HEK293 (cell line): Measurements from ENCODE around the gene CUTC.

ENCODE experiments used
- CTCF ChIA-PET: fragments of 350-600 bp; formaldehyde crosslinking; extraction: SDS; loops from one replicate; lab custom pipeline; 2021; ENCODE audit warnings: antibody characterized with exemption; lab: Yijun Ruan, JAX
- POLR2A ChIA-PET: fragments of 300-600 bp; formaldehyde crosslinking; extraction: SDS; loops from one replicate; lab custom pipeline; 2020; ENCODE audit warnings: antibody characterized with exemption, inconsistent platforms; lab: Yijun Ruan, JAX
- H3K27ac ChIP-seq: fragments of 200-500 bp; sonication (Bioruptor generic); 2 replicates; pipeline ENCODE4 v1.5.1; 2014; ENCODE audit warnings: low read depth, low read length, control low read depth, inconsistent platforms; ENCODE audit errors: extremely low read depth
- H3K36me3 ChIP-seq, 2 experiments: fragments of 200-500 bp in 1 of 2; sonication (Bioruptor generic) in 1 of 2; 1 replicate in 1 of 2; 2 replicates in 1 of 2; pipeline ENCODE4 v1.5.1; 2014 to 2017; ENCODE audit warnings: inconsistent platforms in 2 of 2, low read length in 2 of 2; ENCODE audit not compliant: control insufficient read depth in 2 of 2, insufficient read depth in 1 of 2
- H3K4me1 ChIP-seq: fragments of 200-500 bp; sonication (Bioruptor generic); 2 replicates; pipeline ENCODE4 v1.5.1; 2014; ENCODE audit warnings: mild to moderate bottlenecking, low read length, inconsistent platforms; ENCODE audit not compliant: control insufficient read depth, insufficient read depth
- H3K4me3 ChIP-seq: 2 replicates; pipeline ENCODE4 v1.5.1; 2011; ENCODE audit warnings: low read depth, mild to moderate bottlenecking, control low read depth, low read length, moderate library complexity
- H3K9me3 ChIP-seq: fragments of 200-500 bp; sonication (Bioruptor generic); 2 replicates; pipeline ENCODE4 v1.5.1; 2014; ENCODE audit warnings: low read depth, low read length, inconsistent platforms; ENCODE audit not compliant: control insufficient read depth, insufficient read depth
- KLF7 ChIP-seq: fragments of 450-650 bp; formaldehyde crosslinking; IDR thresholded peaks from 2 replicates; pipeline ENCODE4 v1.5.1; 2016; ENCODE audit warnings: missing biosample characterization, missing genetic modification characterization, borderline replicate concordance
- KLF9 ChIP-seq: fragments of 450-650 bp; formaldehyde crosslinking; IDR thresholded peaks from 2 replicates; pipeline ENCODE4 v1.5.1; 2016; ENCODE audit warnings: missing biosample characterization, missing genetic modification characterization, low read depth
- PRDM1 ChIP-seq: fragments of 450-650 bp; formaldehyde crosslinking; IDR thresholded peaks from 2 replicates; pipeline ENCODE4; 2016; ENCODE audit warnings: missing biosample characterization, missing genetic modification characterization
- SP7 ChIP-seq: fragments of 450-650 bp; formaldehyde crosslinking; IDR thresholded peaks from 2 replicates; pipeline ENCODE4 v1.5.1; 2016; ENCODE audit warnings: missing biosample characterization, missing genetic modification characterization
- WT1 ChIP-seq: fragments of 450-650 bp; formaldehyde crosslinking; IDR thresholded peaks from 2 replicates; pipeline ENCODE4 v1.5.1; 2016; ENCODE audit warnings: missing biosample characterization, missing genetic modification characterization
- ZBTB20 ChIP-seq: fragments of 450-650 bp; formaldehyde crosslinking; IDR thresholded peaks from 2 replicates; pipeline ENCODE4 v1.5.1; 2016; ENCODE audit warnings: missing biosample characterization, missing genetic modification characterization
- ZBTB7A ChIP-seq: fragments of 450-650 bp; formaldehyde crosslinking; IDR thresholded peaks from 2 replicates; pipeline ENCODE4 v1.5.1; 2016; ENCODE audit warnings: low read depth, missing biosample characterization, missing genetic modification characterization
- ZFP69B ChIP-seq: fragments of 450-650 bp; formaldehyde crosslinking; IDR thresholded peaks from 2 replicates; pipeline ENCODE4 v1.5.1; 2016; ENCODE audit warnings: missing biosample characterization, missing genetic modification characterization
- ZNF112 ChIP-seq: fragments of 450-650 bp; formaldehyde crosslinking; IDR thresholded peaks from 2 replicates; pipeline ENCODE4 v1.5.0; 2017; ENCODE audit warnings: missing biosample characterization, missing genetic modification characterization
- ZNF248 ChIP-seq: fragments of 450-650 bp; formaldehyde crosslinking; IDR thresholded peaks from 2 replicates; pipeline ENCODE4 v1.5.1; 2017; ENCODE audit warnings: missing biosample characterization, missing genetic modification characterization
- ZNF311 ChIP-seq: fragments of 450-650 bp; formaldehyde crosslinking; IDR thresholded peaks from 2 replicates; pipeline ENCODE4 v1.5.1; 2017; ENCODE audit warnings: missing biosample characterization, missing genetic modification characterization, borderline replicate concordance
- ZNF37A ChIP-seq: fragments of 450-650 bp; IDR thresholded peaks from 2 replicates; pipeline ENCODE4 v1.5.1; 2018; ENCODE audit warnings: missing biosample characterization, missing genetic modification characterization
- ZNF521 ChIP-seq: fragments of 450-650 bp; formaldehyde crosslinking; IDR thresholded peaks from 2 replicates; pipeline ENCODE4 v1.5.1; 2017; ENCODE audit warnings: missing biosample characterization, mild to moderate bottlenecking, missing genetic modification characterization
- ZNF529 ChIP-seq: fragments of 450-650 bp; formaldehyde crosslinking; IDR thresholded peaks from 2 replicates; pipeline ENCODE4 v1.5.1; 2017; ENCODE audit warnings: missing genetic modification characterization, missing biosample characterization; ENCODE audit not compliant: insufficient replicate concordance
- ZNF555 ChIP-seq: fragments of 450-650 bp; formaldehyde crosslinking; conservative IDR thresholded peaks from 2 replicates; pipeline ENCODE4 v1.5.1; 2017; ENCODE audit warnings: missing biosample characterization, mild to moderate bottlenecking, missing genetic modification characterization, inconsistent platforms
- ZNF837 ChIP-seq: fragments of 450-650 bp; formaldehyde crosslinking; IDR thresholded peaks from 2 replicates; pipeline ENCODE4 v1.5.1; 2016; ENCODE audit warnings: missing biosample characterization, missing genetic modification characterization
- ZSCAN16 ChIP-seq: fragments of 450-650 bp; formaldehyde crosslinking; IDR thresholded peaks from 2 replicates; pipeline ENCODE4 v1.5.1; 2016; ENCODE audit warnings: missing biosample characterization, missing genetic modification characterization
- ZXDB ChIP-seq: fragments of 450-650 bp; formaldehyde crosslinking; IDR thresholded peaks from 2 replicates; pipeline ENCODE4 v1.5.1; 2016; ENCODE audit warnings: missing biosample characterization, missing genetic modification characterization
- TF ChIP-seq, protein P1 (sequence below): fragments of 450-650 bp; formaldehyde crosslinking; IDR thresholded peaks from 2 replicates; pipeline ENCODE4 v1.5.1; 2017; ENCODE audit warnings: missing biosample characterization, missing genetic modification characterization
- TF ChIP-seq, protein P2 (sequence below): fragments of 450-650 bp; formaldehyde crosslinking; IDR thresholded peaks from 2 replicates; pipeline ENCODE4 v1.5.1; 2017; ENCODE audit warnings: missing biosample characterization, missing genetic modification characterization
- TF ChIP-seq, protein P3 (sequence below): fragments of 450-650 bp; IDR thresholded peaks from 2 replicates; pipeline ENCODE4 v1.5.1; 2018; ENCODE audit warnings: missing biosample characterization, missing genetic modification characterization
- TF ChIP-seq, protein P4 (sequence below): fragments of 450-650 bp; formaldehyde crosslinking; IDR thresholded peaks from 2 replicates; pipeline ENCODE4 v1.5.1; 2016; ENCODE audit warnings: missing biosample characterization, missing genetic modification characterization

Gene CUTC

DNA sequence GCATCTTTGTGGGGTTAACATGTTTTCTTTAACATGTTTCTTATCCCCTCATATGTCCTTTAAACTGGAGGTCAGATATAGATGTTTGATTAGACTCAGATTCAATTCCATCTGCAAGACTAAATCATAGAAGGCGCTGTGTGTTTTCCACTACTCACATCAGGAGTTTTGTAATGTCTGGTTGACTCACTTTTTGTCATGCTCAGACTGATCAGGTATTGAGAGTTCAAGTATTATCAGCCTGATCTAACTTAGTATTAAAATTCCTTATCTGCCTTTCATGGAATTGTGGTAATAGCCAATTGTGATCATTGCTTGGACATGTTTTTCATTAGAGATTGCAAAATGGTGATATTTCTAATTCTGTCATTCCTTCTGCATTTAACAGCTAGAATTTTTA, 42.6 kb upstream of the CUTC start:
- H3K36me3 ChIP-seq, result peaks cover 21 to 44% of the 10 kb centered on the region in 2 experiments

DNA sequence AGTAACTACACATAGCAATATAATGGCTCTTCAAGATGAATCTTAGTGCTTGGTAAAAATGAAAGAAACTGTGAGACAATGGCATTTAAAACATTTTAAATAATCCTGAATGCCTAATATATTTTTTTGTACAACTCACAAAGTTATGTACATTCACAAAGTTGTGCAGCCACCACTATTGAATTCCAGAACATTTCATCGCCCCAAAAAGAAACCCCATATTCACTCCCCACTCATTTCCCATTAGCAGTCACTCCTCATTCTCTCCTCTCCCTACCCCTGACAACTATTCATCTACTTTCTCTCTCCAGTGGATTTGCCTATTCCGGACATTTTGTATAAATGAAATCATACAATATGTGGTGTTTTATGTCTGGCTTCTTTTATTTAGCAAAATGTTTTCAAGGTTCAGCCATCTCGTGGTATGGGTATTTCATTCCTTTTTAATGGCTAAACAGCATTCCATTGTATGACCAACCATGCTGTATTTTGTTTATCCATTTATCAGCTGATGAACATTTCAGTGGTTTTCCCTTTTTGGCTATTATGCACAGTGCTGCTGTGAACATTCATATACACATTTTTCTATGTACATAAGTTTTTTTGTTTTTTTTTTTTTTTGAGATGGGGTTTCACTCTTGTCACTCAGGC, 38.0 kb upstream of the CUTC start:
- TF ChIP-seq ZNF112 (tag by site-specific recombination) (no peak), ZXDB (no peak), ZNF529 (tag by site-specific recombination) (no peak), ZNF37A (no peak), ZSCAN16 (tag by site-specific recombination) (no peak), ZNF521 (tag by site-specific recombination) (no peak), ZFP69B (tag by site-specific recombination) (no peak), ZNF311 (tag by site-specific recombination) (no peak), ZNF248 (tag by site-specific recombination) (no peak), ZNF837 (tag by site-specific recombination) (no peak), PRDM1 (no peak)
- TF ChIP-seq, protein P1, sequence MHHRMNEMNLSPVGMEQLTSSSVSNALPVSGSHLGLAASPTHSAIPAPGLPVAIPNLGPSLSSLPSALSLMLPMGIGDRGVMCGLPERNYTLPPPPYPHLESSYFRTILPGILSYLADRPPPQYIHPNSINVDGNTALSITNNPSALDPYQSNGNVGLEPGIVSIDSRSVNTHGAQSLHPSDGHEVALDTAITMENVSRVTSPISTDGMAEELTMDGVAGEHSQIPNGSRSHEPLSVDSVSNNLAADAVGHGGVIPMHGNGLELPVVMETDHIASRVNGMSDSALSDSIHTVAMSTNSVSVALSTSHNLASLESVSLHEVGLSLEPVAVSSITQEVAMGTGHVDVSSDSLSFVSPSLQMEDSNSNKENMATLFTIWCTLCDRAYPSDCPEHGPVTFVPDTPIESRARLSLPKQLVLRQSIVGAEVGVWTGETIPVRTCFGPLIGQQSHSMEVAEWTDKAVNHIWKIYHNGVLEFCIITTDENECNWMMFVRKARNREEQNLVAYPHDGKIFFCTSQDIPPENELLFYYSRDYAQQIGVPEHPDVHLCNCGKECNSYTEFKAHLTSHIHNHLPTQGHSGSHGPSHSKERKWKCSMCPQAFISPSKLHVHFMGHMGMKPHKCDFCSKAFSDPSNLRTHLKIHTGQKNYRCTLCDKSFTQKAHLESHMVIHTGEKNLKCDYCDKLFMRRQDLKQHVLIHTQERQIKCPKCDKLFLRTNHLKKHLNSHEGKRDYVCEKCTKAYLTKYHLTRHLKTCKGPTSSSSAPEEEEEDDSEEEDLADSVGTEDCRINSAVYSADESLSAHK (tag by site-specific recombination), result no peak
- TF ChIP-seq, protein P2, sequence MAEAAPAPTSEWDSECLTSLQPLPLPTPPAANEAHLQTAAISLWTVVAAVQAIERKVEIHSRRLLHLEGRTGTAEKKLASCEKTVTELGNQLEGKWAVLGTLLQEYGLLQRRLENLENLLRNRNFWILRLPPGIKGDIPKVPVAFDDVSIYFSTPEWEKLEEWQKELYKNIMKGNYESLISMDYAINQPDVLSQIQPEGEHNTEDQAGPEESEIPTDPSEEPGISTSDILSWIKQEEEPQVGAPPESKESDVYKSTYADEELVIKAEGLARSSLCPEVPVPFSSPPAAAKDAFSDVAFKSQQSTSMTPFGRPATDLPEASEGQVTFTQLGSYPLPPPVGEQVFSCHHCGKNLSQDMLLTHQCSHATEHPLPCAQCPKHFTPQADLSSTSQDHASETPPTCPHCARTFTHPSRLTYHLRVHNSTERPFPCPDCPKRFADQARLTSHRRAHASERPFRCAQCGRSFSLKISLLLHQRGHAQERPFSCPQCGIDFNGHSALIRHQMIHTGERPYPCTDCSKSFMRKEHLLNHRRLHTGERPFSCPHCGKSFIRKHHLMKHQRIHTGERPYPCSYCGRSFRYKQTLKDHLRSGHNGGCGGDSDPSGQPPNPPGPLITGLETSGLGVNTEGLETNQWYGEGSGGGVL (tag by site-specific recombination), result no peak
- TF ChIP-seq, protein P3, sequence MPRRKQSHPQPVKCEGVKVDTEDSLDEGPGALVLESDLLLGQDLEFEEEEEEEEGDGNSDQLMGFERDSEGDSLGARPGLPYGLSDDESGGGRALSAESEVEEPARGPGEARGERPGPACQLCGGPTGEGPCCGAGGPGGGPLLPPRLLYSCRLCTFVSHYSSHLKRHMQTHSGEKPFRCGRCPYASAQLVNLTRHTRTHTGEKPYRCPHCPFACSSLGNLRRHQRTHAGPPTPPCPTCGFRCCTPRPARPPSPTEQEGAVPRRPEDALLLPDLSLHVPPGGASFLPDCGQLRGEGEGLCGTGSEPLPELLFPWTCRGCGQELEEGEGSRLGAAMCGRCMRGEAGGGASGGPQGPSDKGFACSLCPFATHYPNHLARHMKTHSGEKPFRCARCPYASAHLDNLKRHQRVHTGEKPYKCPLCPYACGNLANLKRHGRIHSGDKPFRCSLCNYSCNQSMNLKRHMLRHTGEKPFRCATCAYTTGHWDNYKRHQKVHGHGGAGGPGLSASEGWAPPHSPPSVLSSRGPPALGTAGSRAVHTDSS (tag by site-specific recombination), result no peak

More for the DNA sequence above, 42.6 kb upstream of the CUTC start:
- Histone ChIP-seq H3K9me3 (no peaks in the 10 kb centered on the region), H3K4me1 (no peaks in the 10 kb centered on the region), H3K27ac (no peak overlapping the region), H3K4me3 (no peak overlapping the region)
- ChIA-PET POLR2A (no interaction called here), CTCF (no interaction called here)
- TF ChIP-seq SP7 (no peak), KLF9 (tag by site-specific recombination) (no peak), KLF7 (tag by site-specific recombination) (no peak), ZBTB20 (tag by site-specific recombination) (no peak), ZNF555 (tag by site-specific recombination) (no peak), WT1 (tag by site-specific recombination) (no peak), ZBTB7A (tag by site-specific recombination) (no peak)
- TF ChIP-seq, protein P4, sequence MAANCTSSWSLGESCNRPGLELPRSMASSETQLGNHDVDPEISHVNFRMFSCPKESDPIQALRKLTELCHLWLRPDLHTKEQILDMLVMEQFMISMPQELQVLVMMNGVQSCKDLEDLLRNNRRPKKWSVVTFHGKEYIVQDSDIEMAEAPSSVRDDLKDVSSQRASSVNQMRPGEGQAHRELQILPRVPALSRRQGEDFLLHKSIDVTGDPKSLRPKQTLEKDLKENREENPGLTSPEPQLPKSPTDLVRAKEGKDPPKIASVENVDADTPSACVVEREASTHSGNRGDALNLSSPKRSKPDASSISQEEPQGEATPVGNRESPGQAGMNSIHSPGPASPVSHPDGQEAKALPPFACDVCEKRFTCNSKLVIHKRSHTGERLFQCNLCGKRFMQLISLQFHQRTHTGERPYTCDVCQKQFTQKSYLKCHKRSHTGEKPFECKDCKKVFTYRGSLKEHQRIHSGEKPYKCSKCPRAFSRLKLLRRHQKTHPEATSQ (tag by site-specific recombination), result no peak

More for the DNA sequence above, 38.0 kb upstream of the CUTC start:
- ChIA-PET CTCF (no interaction called here), POLR2A (no interaction called here)
- Histone ChIP-seq H3K36me3 (peaks cover 35 to 61% of the 10 kb centered on the region in 2 experiments), H3K27ac (no peak overlapping the region), H3K9me3 (no peaks in the 10 kb centered on the region), H3K4me3 (no peak overlapping the region), H3K4me1 (no peaks in the 10 kb centered on the region)
